Measurements from ENCODE around the gene ACAP3.

ACAP3 gene, protein sequence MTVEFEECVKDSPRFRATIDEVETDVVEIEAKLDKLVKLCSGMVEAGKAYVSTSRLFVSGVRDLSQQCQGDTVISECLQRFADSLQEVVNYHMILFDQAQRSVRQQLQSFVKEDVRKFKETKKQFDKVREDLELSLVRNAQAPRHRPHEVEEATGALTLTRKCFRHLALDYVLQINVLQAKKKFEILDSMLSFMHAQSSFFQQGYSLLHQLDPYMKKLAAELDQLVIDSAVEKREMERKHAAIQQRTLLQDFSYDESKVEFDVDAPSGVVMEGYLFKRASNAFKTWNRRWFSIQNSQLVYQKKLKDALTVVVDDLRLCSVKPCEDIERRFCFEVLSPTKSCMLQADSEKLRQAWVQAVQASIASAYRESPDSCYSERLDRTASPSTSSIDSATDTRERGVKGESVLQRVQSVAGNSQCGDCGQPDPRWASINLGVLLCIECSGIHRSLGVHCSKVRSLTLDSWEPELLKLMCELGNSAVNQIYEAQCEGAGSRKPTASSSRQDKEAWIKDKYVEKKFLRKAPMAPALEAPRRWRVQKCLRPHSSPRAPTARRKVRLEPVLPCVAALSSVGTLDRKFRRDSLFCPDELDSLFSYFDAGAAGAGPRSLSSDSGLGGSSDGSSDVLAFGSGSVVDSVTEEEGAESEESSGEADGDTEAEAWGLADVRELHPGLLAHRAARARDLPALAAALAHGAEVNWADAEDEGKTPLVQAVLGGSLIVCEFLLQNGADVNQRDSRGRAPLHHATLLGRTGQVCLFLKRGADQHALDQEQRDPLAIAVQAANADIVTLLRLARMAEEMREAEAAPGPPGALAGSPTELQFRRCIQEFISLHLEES

DNA sequence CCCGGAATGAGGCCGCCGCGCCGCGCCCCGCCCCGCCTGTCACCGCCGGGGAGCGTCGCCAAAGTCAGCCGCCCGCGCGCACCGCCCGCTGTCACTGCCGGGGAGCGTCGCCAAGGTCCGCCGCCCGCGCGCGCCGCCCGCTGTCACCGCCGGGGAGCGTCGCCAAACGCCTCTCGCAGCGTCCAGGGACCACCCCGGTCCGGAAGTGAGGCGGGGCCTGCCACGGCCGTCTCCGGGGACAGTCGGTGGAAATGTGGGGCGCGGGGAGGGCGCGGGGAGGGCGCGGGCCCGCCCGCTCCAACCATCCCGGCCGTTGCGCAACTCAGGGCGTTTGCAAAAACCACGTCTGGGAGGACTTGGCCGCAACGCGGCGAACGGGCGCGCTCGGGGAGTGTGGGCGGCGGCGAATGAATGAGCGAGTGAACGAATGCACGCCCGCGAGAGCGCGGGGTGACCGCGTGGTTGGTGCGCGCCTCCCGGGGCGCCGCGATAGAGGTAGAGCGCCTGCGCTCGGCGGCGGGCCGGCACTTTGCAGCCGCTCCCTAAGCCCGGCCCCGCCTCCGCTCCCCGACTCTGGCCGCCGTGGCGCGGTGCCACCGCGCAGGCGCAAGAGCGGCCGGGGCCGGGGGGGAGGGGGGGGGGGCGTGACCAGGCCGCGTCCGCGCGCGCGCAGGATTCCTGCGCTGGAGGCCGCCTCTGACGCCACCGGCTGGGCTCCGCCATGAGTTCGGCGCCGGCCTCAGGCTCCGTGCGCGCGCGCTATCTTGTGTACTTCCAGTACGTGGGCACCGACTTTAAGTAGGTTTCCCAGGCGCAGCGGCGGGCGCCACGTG lies at the start of gene ACAP3, which contains the start of gene PUSL1:
ACAP3 (minus strand) TSS at position 8 of the 833 bp plus-strand sequence. CDS start 115 bp downstream, outside the sequence.
PUSL1 (plus strand) TSS at position 675 of the 833 bp plus-strand sequence; CDS start at position 722, 47 bp downstream.
- peak; percentile 96 for DNase-seq

DNA sequence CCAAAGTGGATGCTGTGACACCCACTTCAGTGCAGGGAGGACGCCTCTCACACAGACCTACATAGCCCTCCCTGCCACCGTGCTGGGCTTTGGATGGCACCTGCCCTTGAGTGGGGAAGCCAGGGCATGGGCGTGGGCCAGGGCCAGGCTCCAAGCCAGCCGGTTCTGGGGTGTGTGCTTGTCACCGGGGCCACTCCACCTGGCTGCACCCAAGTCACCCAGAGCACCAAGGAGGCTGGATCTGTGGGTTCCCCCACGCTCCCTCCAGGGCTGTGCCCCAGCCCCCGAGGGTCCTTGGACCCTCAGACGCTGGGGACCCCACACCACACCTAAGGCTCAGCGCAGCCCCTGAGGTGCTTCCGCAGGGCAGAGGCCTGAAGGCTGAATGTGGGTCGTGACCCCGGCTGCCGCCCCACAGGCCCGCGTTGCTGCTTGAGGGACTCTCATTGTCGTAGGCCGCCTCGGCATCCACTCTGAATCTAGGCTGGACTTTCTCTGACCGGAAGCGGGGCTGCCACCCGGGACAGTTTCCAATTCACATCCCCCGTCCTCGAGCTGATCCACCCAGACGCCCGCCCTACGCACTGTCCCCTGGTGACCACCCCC lies 49.2 kb upstream of the ACAP3 start:
- DNase-seq, result no peak

DNA sequence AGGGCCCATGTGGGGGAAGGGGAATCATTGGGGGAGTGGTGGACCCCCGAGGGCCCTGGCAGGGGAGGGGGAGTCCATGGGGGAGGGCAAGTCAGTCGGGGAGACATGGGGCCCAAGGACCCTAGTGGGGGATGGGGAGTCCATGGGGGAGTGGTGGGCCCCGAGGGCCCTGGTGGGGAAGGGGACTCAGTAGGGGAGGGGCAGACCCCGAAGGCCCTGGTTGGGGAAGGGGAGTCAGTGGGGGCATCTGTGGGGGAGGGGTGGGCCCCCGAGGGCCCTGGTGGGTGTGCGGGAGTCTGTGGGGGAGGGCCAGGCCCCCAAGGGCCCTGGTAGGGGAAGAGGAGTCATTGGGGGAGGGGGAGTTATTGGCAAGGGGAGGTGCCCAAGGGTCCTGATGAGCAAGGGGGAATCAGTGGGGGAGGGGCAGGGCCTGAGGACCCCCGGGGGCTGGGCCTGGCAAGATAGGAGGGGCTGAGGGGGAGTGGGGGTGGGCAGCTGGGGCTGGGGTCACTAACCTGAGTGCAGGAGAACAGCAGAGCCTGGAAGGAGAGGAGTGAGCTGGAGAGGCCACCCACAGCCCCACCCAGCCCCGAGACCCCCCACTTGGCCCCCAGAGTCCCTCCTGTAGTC lies 48.6 kb upstream of the ACAP3 start:
- DNase-seq, result peak; percentile 47

DNA sequence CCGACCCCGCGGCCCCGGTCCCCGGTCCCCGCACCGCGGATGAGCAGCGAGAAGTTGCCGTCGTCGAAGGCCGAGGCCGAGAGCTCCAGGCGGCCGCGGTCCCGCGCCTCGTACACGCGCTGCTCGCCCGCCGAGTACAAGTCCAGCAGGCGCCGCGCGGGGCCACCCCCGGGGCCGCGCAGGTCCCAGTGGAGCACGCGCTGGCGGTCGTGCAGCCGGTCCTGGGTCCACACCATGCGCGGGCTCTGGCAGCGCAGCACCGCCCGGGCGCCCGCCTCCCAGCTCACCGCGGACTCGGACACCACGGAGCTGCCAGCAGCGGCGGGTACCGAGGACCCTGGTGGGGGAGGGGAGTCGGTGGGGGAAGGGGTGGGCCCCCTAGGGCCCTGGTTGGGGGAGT lies 47.7 kb upstream of the ACAP3 start:
- no peak for DNase-seq

DNA sequence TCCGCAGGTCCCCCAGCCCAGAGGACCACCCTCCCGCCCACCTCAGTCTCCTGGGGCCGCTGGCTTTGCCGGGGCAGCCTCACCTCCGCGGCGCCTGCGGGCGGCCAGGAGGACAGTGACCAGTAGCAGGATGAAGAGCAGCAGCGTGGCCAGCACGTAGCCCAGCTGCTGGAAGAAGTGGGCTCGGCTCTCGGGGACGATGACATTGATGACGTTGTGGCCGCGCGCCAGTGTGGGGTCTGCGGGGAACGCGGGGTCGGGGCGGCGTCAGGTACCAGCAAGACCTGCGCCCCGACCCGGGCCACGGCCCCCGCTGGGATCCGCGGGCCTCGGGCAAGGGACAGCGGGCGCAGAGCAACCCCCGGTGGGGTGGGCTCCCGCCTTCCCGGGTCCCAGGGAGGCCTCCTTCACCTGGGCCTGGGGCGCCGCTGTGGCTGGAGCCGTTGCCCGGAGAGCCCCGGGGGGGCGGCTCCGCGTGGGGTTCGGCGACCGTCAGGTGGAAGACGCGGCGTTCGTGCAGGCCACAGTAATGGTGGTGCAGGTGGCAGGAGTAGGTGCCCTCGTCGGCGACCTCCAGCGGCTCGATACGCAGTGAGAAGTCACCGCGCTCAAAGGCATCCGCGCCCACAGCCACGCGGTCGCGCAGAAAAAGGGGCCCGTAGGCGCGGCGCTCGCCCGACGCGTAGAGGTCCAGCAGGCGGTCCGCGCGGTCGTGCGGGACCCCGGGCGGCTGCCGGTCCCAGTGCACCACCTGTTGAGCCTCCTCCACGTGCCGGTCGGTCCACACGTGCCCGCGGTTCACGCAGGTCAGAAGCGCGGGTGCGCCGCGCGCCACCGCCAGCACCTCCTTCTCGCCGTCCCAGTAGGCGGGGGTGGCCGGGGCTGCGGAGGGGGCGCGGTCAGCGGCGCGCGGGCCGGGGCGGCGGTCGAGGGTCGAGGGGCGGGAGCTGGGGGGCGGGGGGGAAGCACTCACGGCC lies 46.8 kb upstream of the ACAP3 start:
- DNase-seq, result no peak

DNA sequence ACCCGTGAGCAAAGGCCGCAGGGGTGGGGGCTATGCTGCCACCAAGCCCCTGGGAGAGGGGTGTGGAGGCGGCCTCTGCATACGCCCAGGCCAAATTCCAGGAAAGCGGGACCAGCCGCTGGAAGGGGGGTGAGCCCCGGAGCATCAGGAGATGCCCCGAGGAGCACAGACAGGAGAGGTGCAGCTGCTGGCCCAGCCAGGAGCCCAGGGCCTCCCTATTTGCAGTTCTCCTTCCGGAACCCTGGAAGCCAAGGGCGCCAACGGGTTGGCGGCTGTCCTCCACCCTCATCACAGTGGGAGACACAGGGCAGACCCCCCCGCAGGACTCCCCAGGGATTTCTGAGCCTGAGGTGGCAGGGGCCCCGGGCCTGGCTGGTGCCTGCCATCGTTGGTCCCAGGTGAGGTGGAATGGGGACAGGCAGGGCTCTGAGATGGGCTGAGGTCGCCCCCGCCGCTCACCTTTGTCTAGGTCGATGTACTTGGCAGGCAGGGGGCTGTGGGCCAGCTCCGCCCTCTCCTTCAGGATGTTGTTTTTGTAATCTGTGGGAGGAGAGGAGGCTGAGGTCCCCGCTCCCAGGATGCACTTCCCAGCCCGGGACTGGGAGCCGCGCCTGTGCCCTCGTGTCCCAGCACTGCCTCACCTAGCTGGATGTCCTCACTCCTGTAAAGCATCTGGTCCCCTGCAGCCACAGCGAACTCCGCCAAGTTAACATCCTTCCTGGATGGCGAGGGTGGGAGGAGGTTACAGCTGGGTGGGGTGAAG lies 45.8 kb upstream of the ACAP3 start:
- DNase-seq, result peak; percentile 48

DNA sequence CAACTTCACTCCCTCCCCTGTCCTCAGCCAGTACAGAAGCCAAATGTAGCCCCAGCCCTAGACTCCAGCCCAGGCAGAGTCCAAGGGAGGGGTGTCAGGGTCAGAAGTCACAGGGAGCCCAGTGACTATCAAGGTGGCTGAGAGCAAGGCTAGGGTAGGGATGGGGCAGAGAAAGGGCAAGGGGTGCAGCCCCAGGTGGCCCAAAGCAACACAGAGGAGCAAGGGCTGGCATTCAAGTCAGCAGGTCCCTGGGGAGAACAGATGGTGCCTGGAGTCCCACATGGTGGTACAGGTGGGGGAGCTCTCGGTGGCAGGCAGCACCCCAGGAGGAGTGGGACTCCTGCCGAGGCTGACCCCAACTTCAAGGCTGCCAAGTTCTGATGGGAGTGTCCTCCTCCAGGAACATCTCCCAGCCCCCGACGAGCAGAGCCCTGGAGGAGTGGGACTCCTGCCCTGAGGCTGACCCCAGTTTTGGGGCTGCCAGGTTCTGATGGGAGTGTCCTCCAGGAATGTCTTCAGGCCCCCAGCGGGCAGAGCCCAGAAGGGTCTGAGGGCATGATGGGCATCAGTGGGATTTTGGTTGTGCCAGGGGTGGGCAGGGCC lies 45.2 kb upstream of the ACAP3 start:
- DNase-seq, result peak; percentile 81

DNA sequence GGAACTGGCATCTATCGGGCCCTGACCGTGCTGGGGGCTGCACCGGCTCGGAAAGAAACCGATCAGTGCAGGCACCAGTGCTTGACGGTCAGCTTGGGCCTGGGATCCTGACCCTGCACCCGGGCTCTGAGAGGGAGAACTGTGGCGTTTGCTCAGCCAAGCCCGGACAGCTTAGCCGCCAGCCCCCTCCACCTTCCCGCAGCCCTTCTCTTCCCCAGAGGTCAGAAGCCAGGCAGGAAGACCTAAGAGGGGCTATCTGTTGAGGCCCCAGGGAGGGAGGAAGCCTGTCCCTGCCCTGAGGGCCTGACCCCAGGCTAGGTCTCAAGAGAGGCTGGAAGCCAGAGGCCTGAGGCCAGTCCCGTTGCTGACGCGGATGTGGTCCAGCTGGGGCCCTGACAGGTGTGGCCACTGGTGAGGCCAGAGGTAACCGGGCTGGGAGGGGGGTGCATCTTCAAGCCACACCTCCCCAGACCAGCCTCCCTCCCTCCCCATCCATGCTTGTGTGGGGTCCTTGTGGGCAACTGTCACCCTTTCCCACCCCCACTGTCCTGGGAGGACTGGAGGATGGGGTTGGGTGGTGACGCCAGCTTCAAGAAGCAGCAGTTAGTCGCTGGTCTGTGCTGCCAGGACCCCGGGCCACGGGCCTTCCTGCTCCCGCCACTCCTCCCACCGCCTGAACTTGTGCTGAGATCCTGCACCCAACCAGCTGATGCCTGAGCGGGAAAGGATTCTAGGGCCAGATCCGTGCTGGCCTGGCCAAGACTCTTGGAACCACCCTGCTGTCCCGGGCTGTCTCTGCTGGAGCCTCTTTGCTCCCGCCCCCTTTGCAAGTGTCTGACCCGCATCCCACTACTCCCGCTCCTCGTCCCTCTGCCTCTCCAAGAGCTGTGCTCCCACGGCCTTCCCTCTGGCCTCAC lies 44.0 kb upstream of the ACAP3 start:
- peak; percentile 56 for DNase-seq

DNA sequence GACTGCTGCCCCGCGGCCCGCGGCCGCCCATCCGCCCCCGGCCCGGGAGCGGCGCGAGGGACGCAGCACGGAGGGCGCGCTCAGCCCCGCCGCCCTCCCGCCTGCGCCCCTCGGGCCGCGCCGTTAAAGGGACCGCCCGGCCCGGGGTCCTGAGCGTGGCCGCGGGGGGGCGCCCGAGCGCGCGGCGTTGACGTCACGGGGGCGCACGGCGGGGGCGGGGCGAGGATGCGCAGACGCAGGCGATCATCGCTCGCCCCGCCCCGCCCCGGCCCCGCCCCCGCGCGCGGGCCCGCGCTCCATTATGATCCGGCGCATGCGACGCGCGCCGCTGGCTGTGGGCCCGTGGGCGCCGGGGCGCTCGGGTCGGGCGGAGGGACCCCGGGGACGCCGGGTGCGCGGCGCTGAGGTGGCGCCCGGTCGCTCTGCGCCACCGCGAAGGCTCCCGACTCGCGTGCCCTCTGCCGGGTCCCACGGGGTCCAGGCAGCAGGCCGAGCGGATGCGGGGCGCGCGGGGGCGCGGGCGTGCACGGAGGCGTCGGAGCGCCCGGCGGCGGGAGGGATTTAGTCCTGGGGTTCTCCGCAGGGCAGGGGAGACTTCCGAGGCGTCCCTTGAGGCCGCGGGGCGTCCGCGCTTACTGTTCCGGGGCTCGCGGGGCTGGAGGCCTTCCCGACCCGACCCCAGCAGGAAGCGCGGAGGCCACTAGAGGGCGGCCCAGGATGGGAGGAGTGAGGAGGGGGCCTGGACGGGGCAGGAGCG lies 41.7 kb upstream of the ACAP3 start, which contains the start of gene DVL1:
DVL1 (minus strand) TSS at position 163 of the 757 bp plus-strand sequence. CDS start 353 bp downstream, outside the sequence.
- peak; percentile 87 for DNase-seq

DNA sequence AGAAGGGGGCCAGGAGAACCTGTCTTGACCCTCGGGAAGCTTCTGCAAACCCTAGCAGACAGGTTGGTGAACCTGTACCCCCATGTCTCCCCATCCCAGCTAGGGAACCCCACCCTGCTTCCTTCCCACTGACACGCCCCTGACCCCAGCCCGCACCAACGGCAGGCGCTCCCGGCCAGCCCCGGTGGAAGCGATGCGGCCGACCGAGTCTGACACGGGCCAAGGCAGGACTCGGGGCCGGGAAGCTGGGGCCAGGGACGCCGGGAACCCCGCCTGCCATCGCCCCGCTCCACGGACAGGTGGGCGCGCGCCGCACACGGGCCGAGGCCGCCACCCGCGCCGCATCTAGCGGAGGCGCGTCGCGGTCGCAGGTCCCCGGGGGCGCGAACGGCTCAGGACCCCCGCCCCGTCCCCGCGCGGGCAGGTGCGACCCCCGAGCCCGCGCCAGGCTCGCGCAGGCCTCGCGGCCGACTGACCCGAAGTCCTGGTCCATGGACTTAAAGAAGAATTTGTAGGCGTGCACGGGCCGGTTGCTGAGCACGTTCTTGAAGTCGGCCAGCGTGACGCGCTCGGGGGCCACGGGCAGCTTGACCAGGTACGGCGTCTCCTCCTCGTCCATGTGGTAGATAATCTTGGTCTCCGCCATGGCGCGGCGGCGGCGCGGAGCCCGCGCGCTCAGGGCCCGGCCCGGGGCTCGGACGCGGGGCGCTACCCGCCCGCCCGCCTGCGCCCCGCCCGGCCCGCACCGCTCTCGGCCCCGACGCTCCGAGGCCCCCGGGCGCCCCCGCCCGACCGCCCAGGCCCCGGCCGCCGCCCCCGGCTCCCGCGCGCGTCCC lies 40.9 kb upstream of the ACAP3 start:
- peak; percentile 63 for DNase-seq

DNA sequence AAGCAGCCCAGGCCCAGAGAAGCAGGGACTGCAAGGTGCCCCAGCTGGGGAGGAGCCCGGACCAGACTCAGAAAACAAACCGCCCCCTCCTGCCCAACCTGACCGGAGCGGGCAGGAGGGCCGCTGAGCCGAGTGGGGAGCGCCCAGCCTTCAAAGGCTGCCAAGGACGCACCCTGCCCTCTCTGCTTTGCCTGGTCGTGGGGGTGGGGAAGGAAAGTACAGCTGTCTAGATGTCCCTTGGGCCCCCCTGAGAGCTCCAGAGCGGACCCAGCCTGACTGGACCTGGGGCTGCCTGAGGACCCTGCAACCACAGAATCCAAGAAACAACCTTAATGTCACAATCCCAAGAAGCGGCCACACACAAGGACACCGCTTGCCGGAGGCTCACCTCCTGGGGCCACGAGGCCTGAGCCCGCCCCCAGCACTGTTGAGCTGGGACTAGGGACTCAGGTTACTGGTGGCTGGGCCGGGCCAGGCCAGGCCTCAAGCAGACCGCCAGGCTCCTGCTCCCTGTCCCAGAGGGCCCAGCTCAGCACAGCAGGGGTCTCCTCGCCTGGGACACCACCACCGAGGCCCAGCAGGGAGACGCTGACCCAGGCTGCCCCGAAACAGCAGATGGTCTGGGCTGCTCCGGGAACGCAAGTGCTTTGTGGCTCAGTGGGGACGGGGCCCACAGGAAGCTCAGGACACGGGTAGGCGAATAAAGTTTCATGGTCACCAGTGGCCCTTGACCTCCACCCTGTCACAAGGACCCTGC lies 40.1 kb upstream of the ACAP3 start:
- DNase-seq, result peak; percentile 64

DNA sequence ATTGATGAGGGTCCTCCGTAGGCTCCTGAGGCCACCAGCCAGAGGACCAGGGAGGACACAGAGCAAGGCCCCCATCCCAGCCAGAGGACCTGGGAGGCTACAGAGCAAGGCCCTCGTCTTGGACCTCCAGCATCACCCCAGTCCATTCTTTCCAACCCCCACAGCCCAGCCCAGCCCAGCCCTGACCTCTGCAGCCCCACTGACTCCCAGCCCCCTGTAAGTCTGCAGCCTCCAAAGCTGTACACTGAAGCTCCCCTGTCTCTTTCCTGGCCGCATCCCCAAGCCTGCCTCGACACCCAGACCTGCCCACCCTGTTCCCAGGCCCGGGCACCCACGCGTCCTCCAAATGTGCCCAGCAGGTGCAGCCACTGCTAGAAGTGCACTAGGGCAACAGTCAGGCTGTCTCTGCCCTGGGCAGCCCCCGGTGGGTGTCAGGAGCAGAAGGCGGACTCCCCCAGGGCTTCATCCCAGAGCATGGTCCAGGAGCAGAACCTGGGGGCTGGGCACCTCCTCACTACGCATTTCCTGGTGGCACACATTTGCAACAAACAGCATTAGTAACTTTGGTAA lies 39.4 kb upstream of the ACAP3 start:
- DNase-seq, result no peak

DNA sequence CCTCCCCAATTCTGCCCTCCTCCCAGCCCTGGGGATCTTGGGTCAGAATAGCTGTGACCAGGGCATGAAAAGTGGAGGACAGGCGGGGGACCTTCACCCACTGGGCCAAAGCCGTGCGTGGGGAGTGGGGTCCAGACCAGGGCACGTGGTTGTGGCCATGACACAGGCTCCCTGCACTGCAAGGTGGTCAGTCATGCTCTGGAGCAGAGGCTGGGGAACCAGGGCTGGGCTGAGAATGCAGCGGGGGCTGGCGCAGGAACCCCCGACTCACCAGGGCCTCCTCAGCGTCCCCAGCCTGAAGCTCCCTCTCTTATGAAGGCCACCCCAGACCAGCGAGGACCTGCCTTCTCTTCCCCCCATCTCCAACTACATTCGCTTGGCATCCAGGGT lies 38.8 kb upstream of the ACAP3 start:
- no peak for DNase-seq

DNA sequence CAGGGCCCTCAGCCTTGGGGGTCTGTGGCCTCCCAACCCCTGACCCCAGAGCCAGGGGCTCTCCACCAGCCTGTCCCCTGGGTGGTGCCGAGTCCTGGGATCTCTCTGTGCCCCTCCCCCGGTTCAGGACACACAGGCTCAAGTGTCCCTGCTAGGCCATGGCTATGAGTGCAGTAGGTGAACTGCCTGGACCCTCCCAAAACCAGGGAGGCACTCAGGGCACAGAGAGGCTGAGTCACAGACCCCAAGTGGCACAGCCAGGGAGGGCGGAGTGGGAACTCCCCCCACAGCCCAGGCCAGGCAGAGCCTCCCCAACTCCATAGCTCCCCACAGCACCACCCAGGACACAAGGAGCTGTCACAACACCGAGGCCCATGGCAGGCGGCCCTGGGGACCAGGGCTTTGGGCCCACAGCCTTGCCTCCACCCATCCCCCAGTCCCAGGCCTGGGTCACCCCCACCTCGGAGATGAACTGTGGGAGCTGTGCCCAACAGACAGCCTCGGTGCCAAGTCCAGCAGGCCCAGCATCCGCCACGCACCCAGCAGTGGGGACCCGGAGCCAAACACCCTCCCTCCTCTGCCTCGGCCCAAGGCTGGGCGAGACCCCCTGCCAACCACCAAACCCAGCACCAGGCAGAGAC lies 38.2 kb upstream of the ACAP3 start:
- DNase-seq, result no peak

DNA sequence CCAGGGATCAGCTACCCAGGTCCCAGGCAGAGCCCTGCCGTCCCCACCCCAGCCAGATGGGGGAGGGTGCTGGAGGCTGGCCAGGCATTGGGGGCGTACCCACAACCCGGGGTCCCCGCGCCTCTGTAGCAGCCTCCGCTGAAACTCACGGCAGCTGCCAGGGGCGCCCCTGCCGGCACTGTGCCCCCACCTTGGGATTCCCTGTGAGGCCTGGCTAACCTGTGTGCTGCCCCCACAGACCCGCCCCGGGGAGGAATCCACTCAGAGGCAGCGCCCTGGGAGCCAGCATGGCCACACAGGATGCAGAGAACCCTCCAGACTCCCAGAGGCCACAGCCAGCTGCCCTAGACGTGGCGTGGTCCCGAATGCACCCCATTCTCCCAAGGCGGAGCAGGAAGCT lies 37.7 kb upstream of the ACAP3 start:
- no peak for DNase-seq

All from NCI-H82 (cell line).